Activated naive CD8-positive, alpha-beta T cell treated with anti-CD3 and anti-CD28 coated beads for 36 hours (primary cell): ENCODE measurements around the gene ASCL2. TPM values are rescaled to one million over a fixed set of nuclear protein-coding genes. Genes with fewer than 3 reads are reported as not detected.

Source experiments
- DNase-seq: peaks from one replicate; pipeline ENCODE4 v3.0.0; 2021
- H3K27ac Mint-ChIP-seq: one replicate; pipeline ENCODE4 v1.8.0; 2022; ENCODE audit warnings: mild to moderate bottlenecking, moderate library complexity, mixed read lengths
- H3K27me3 Mint-ChIP-seq: one replicate; pipeline ENCODE4 v1.8.0; 2022; ENCODE audit warnings: mild to moderate bottlenecking, mixed read lengths
- H3K36me3 Mint-ChIP-seq: one replicate; pipeline ENCODE4 v1.8.0; 2021; ENCODE audit warnings: mild to moderate bottlenecking, mixed read lengths
- H3K4me1 Mint-ChIP-seq: one replicate; pipeline ENCODE4 v1.8.0; 2021; ENCODE audit warnings: mixed read lengths
- H3K4me3 Mint-ChIP-seq: one replicate; pipeline ENCODE4 v1.8.0; 2022; ENCODE audit warnings: mild to moderate bottlenecking, moderate library complexity, mixed read lengths
- H3K9me3 Mint-ChIP-seq: one replicate; pipeline ENCODE4 v1.8.0; 2022; ENCODE audit warnings: mixed read lengths
- total RNA-seq, 2 experiments: library from RNA; stranded (reverse); gene quantifications; one replicate each; pipeline ENCODE4 v1.2.3, GENCODE V29; 2021

Gene ASCL2
- total RNA-seq, 2 experiments from 2014 or later, result 2.5 to 2.9 TPM

- Mint-ChIP-seq H3K36me3 (no peaks in the 10 kb centered on the region), H3K27ac (no peak overlapping the region), H3K4me3 (no peak overlapping the region), H3K9me3 (no peaks in the 10 kb centered on the region), H3K4me1 (peaks cover 8% of the 10 kb centered on the region), H3K27me3 (peaks cover 28% of the 10 kb centered on the region)
- DNase-seq, result no peak
Observed at GRCh38 chr11:2272946-2273280, 2.5 kb upstream of the ASCL2 start.

- H3K36me3 Mint-ChIP-seq, result no peaks in the 10 kb centered on the region
- peaks cover 8% of the 10 kb centered on the region for H3K4me1 Mint-ChIP-seq
- no peak for DNase-seq
- peaks cover 28% of the 10 kb centered on the region for H3K27me3 Mint-ChIP-seq
- H3K27ac Mint-ChIP-seq, result no peak overlapping the region
- no peak overlapping the region for H3K4me3 Mint-ChIP-seq
- no peaks in the 10 kb centered on the region for H3K9me3 Mint-ChIP-seq
Observed at GRCh38 chr11:2272228-2272945, 2.0 kb upstream of the ASCL2 start.

- Mint-ChIP-seq H3K9me3 (no peaks in the 10 kb centered on the region), H3K36me3 (no peaks in the 10 kb centered on the region), H3K4me1 (peaks cover 10% of the 10 kb centered on the region), H3K27me3 (peaks cover 28% of the 10 kb centered on the region), H3K27ac (no peak overlapping the region), H3K4me3 (peak overlapping the region; percentile 55)
- DNase-seq, result no peak
Observed at GRCh38 chr11:2271327-2272227, 1.2 kb upstream of the ASCL2 start.

- H3K27me3 Mint-ChIP-seq, result peaks cover 28% of the 10 kb centered on the region
- no peak overlapping the region for H3K27ac Mint-ChIP-seq
- no peaks in the 10 kb centered on the region for H3K36me3 Mint-ChIP-seq
- no peaks in the 10 kb centered on the region for H3K9me3 Mint-ChIP-seq
- peaks cover 15% of the 10 kb centered on the region for H3K4me1 Mint-ChIP-seq
- DNase-seq, result peak; percentile 50
- H3K4me3 Mint-ChIP-seq, result no peak overlapping the region
Observed at GRCh38 chr11:2271077-2271326, 614 bp upstream of the ASCL2 start.

- Mint-ChIP-seq H3K4me3 (peak overlapping the region; percentile 58), H3K9me3 (no peaks in the 10 kb centered on the region), H3K4me1 (peaks cover 24% of the 10 kb centered on the region), H3K36me3 (no peaks in the 10 kb centered on the region), H3K27ac (no peak overlapping the region), H3K27me3 (peaks cover 28% of the 10 kb centered on the region)
- DNase-seq, result peak; percentile 57
Observed at GRCh38 chr11:2269601-2270321, 627 bp downstream of the ASCL2 start.

GRCh38 chr11:2268729-2269600 lies 1.4 kb downstream of the ASCL2 start:
- Mint-ChIP-seq H3K27me3 (peaks cover 28% of the 10 kb centered on the region), H3K36me3 (no peaks in the 10 kb centered on the region), H3K4me1 (peaks cover 24% of the 10 kb centered on the region), H3K27ac (no peak overlapping the region), H3K9me3 (no peaks in the 10 kb centered on the region), H3K4me3 (peak overlapping the region; percentile 58)
- DNase-seq, result peak; percentile 84

- H3K36me3 Mint-ChIP-seq, result no peaks in the 10 kb centered on the region
- DNase-seq, result no peak
- H3K27ac Mint-ChIP-seq, result no peak overlapping the region
- H3K4me3 Mint-ChIP-seq, result peak overlapping the region; percentile 40
- peaks cover 24% of the 10 kb centered on the region for H3K4me1 Mint-ChIP-seq
- H3K9me3 Mint-ChIP-seq, result no peaks in the 10 kb centered on the region
- peaks cover 28% of the 10 kb centered on the region for H3K27me3 Mint-ChIP-seq
Observed at GRCh38 chr11:2267851-2268728, 2.3 kb downstream of the ASCL2 start.

GRCh38 chr11:2267306-2267850 lies 3.0 kb downstream of the ASCL2 start:
- Mint-ChIP-seq H3K27ac (no peak overlapping the region), H3K4me3 (no peak overlapping the region), H3K9me3 (no peaks in the 10 kb centered on the region), H3K27me3 (peaks cover 25% of the 10 kb centered on the region), H3K4me1 (peaks cover 24% of the 10 kb centered on the region), H3K36me3 (no peaks in the 10 kb centered on the region)
- no peak for DNase-seq

GRCh38 chr11:2266586-2267305 lies 3.6 kb downstream of the ASCL2 start:
- no peak for DNase-seq
- H3K4me1 Mint-ChIP-seq, result peaks cover 24% of the 10 kb centered on the region
- H3K4me3 Mint-ChIP-seq, result no peak overlapping the region
- H3K36me3 Mint-ChIP-seq, result no peaks in the 10 kb centered on the region
- no peak overlapping the region for H3K27ac Mint-ChIP-seq
- peaks cover 20% of the 10 kb centered on the region for H3K27me3 Mint-ChIP-seq
- H3K9me3 Mint-ChIP-seq, result no peaks in the 10 kb centered on the region

- Mint-ChIP-seq H3K27ac (peak overlapping the region; percentile 72), H3K4me1 (peaks cover 24% of the 10 kb centered on the region), H3K9me3 (no peaks in the 10 kb centered on the region), H3K4me3 (peak overlapping the region; percentile 40), H3K27me3 (peaks cover 14% of the 10 kb centered on the region), H3K36me3 (no peaks in the 10 kb centered on the region)
- no peak for DNase-seq
Observed at GRCh38 chr11:2265854-2266585, 4.4 kb downstream of the ASCL2 start.

GRCh38 chr11:2265396-2265795 lies 5.0 kb downstream of the ASCL2 start:
- Mint-ChIP-seq H3K27ac (peak overlapping the region; percentile 72), H3K9me3 (no peaks in the 10 kb centered on the region), H3K4me1 (peaks cover 22% of the 10 kb centered on the region), H3K36me3 (no peaks in the 10 kb centered on the region), H3K27me3 (peaks cover 10% of the 10 kb centered on the region), H3K4me3 (peak overlapping the region; percentile 40)
- DNase-seq, result peak; percentile 42

- no peaks in the 10 kb centered on the region for H3K36me3 Mint-ChIP-seq
- peaks cover 9% of the 10 kb centered on the region for H3K27me3 Mint-ChIP-seq
- H3K4me1 Mint-ChIP-seq, result peaks cover 22% of the 10 kb centered on the region
- no peak for DNase-seq
- H3K9me3 Mint-ChIP-seq, result no peaks in the 10 kb centered on the region
- no peak overlapping the region for H3K4me3 Mint-ChIP-seq
- no peak overlapping the region for H3K27ac Mint-ChIP-seq
Observed at GRCh38 chr11:2264366-2265053, 5.9 kb downstream of the ASCL2 start.
